Caco-2 (cell line): ENCODE results near the gene OTOS. TPM values are rescaled to one million over a fixed set of nuclear protein-coding genes. Genes with fewer than 3 reads are reported as not detected.

Source experiments
- BruUV-seq: library from RNA; stranded (reverse); fragments of 400-500 nt; replicated peaks from 2 replicates; lab custom pipeline; 2021; lab: Mats Ljungman, UMichigan
- CTCF ChIA-PET: fragments of 300-600 bp; sonication (Branson Sonifier 250); formaldehyde crosslinking; loops from one replicate; lab custom pipeline; 2022; ENCODE audit warnings: antibody characterized with exemption; lab: Charles Lee
- POLR2A ChIA-PET: fragments of 300-600 bp; sonication (Branson Sonifier 250); formaldehyde crosslinking; loops from one replicate; lab custom pipeline; 2022; ENCODE audit warnings: antibody characterized with exemption; lab: Charles Lee
- DNase-seq, 2 experiments: peaks; one replicate each; pipeline versions ENCODE4 v3.0.0 to v3.0.0-alpha.2; 2020 to 2022
- H3K27me3 ChIP-seq: replicated peaks from 2 replicates; pipeline ENCODE4 v1.6.0; 2011; ENCODE audit warnings: low read length; ENCODE audit not compliant: control insufficient read depth, insufficient read depth
- H3K36me3 ChIP-seq: 2 replicates; pipeline ENCODE4 v1.5.1; 2011; ENCODE audit warnings: low read length; ENCODE audit not compliant: control insufficient read depth, insufficient read depth
- H3K4me1 ChIP-seq: fragments of 250-450 bp; sonication (Bioruptor Pico); 2 replicates; pipeline ENCODE4 v1.5.1; 2020; ENCODE audit warnings: mild to moderate bottlenecking
- H3K4me3 ChIP-seq: 2 replicates; pipeline ENCODE4 v1.5.1; 2011; ENCODE audit warnings: low read depth, mild to moderate bottlenecking, control low read depth, low read length
- H3K9me3 ChIP-seq: fragments of 250-450 bp; sonication (Bioruptor Pico); 2 replicates; pipeline ENCODE4 v1.5.1; 2020; ENCODE audit warnings: mild to moderate bottlenecking, moderate library complexity
- H3K27ac Mint-ChIP-seq: one replicate; pipeline ENCODE4 v1.8.0; 2022; ENCODE audit warnings: mixed read lengths; ENCODE audit not compliant: unreplicated experiment
- H3K27me3 Mint-ChIP-seq: one replicate; pipeline ENCODE4 v1.8.0; 2022; ENCODE audit warnings: mixed read lengths; ENCODE audit not compliant: insufficient read depth, unreplicated experiment
- H3K36me3 Mint-ChIP-seq: one replicate; pipeline ENCODE4 v1.8.0; 2022; ENCODE audit warnings: mild to moderate bottlenecking, mixed read lengths; ENCODE audit not compliant: insufficient read depth, unreplicated experiment
- H3K4me1 Mint-ChIP-seq: one replicate; pipeline ENCODE4 v1.8.0; 2022; ENCODE audit warnings: low read depth, mixed read lengths; ENCODE audit not compliant: unreplicated experiment
- H3K4me3 Mint-ChIP-seq: one replicate; pipeline ENCODE4 v1.8.0; 2022; ENCODE audit warnings: mild to moderate bottlenecking, moderate library complexity, mixed read lengths; ENCODE audit not compliant: unreplicated experiment
- H3K9me3 Mint-ChIP-seq: one replicate; pipeline ENCODE4 v1.8.0; 2022; ENCODE audit warnings: mixed read lengths; ENCODE audit not compliant: unreplicated experiment
- intact Hi-C: fragments of 100-400 bp; cut with micrococcal nuclease; formaldehyde crosslinking; loops from one replicate; pipeline ENCODE4 v1.10.0; 2022; ENCODE audit not compliant: unreplicated experiment
- total RNA-seq: library from RNA; stranded (reverse); gene quantifications from 2 replicates; pipeline ENCODE4 v1.2.3, GENCODE V29; 2022
- TF ChIP-seq, protein P1 (sequence below), 2 experiments: fragments of 200-600 bp in 1 of 2; IDR thresholded peaks; 1 replicate in 1 of 2; 2 replicates in 1 of 2; pipeline versions ENCODE4 v1.5.1 to v1.8.0; 2011 to 2022; ENCODE audit warnings: antibody characterized with exemption in 1 of 2, control low read depth in 1 of 2, inconsistent platforms in 1 of 2, low read depth in 1 of 2, low read length in 1 of 2, mild to moderate bottlenecking in 1 of 2, moderate library complexity in 1 of 2; ENCODE audit not compliant: insufficient read depth in 1 of 2, severe bottlenecking in 1 of 2, unreplicated experiment in 1 of 2

Gene OTOS
- total RNA-seq, 1 experiment from 2014 or later: not detected

DNA sequence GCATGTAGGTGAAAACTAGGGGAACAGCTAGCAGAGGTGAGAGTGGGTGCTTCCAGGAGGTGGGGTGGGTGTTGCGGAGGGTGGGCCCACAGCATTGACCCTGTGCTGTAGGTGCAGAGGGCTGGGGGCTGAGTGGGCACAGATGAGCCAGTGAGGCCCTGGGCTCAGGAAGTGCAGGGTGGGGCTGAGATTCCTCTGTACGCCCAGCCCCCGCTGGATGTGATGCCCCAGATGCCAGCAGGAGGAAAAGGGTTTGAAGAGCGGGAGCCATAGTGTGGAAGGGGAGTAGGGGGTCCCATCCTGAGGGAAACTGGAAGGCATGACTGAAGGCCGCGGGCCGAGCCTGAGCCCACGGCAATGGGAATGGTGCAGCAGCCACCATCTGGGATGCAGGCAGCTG is 14.1 kb upstream of the OTOS start:
- Mint-ChIP-seq H3K9me3 (no peaks in the 10 kb centered on the region), H3K4me1 (no peaks in the 10 kb centered on the region), H3K27ac (no peak overlapping the region), H3K27me3 (no peaks in the 10 kb centered on the region), H3K36me3 (no peaks in the 10 kb centered on the region), H3K4me3 (no peak overlapping the region)
- ChIA-PET CTCF (no interaction called here), POLR2A (no interaction called here)
- no peak overlapping the region for H3K4me3 ChIP-seq
- intact Hi-C loops: loop anchor here (5.0 kb wide), 1 partner anchor 283 kb away; the partner anchor contains the start of gene GPC1
- H3K4me1 ChIP-seq: no peaks in the 10 kb centered on the region
- H3K36me3 ChIP-seq: no peaks in the 10 kb centered on the region
- DNase-seq: no peak
- TF ChIP-seq, protein P1, sequence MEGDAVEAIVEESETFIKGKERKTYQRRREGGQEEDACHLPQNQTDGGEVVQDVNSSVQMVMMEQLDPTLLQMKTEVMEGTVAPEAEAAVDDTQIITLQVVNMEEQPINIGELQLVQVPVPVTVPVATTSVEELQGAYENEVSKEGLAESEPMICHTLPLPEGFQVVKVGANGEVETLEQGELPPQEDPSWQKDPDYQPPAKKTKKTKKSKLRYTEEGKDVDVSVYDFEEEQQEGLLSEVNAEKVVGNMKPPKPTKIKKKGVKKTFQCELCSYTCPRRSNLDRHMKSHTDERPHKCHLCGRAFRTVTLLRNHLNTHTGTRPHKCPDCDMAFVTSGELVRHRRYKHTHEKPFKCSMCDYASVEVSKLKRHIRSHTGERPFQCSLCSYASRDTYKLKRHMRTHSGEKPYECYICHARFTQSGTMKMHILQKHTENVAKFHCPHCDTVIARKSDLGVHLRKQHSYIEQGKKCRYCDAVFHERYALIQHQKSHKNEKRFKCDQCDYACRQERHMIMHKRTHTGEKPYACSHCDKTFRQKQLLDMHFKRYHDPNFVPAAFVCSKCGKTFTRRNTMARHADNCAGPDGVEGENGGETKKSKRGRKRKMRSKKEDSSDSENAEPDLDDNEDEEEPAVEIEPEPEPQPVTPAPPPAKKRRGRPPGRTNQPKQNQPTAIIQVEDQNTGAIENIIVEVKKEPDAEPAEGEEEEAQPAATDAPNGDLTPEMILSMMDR (IDR thresholded peaks at IDR 0.05; ENCODE audit: insufficient read depth in 1 of 2, low read depth in 1 of 2, low read length in 1 of 2, severe bottlenecking in 1 of 2, unreplicated experiment in 1 of 2): no peak
- H3K27me3 ChIP-seq: no peaks in the 10 kb centered on the region
- H3K9me3 ChIP-seq: no peaks in the 10 kb centered on the region; the same call in 1 of the 2 replicates
- BruUV-seq: no TSS peak

DNA sequence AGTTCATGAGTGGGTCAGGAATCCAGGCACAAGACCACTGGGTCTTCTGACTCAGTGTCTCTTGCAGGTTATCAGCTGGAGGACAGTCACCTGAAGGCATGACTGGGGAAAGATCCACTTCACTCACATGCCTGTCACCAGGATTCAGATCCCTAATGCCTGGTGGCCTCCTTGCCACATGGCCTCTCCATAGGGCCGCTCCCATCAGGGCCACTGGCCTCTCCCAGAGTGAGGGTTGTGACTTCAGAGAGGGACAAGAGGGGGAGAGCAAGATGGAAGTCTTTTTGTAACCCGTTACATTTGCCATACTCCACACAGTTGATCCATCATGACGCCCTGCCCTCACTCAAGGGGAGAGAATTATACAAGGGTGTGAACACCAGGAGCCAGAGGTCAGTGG is 13.0 kb upstream of the OTOS start:
- CTCF ChIA-PET: no interaction called here
- POLR2A ChIA-PET: no interaction called here
- Mint-ChIP-seq H3K4me1 (no peaks in the 10 kb centered on the region), H3K36me3 (no peaks in the 10 kb centered on the region), H3K4me3 (no peak overlapping the region), H3K9me3 (no peaks in the 10 kb centered on the region), H3K27me3 (no peaks in the 10 kb centered on the region), H3K27ac (no peak overlapping the region)
- TF ChIP-seq, protein P1 (IDR thresholded peaks at IDR 0.05; ENCODE audit: insufficient read depth in 1 of 2, low read depth in 1 of 2, low read length in 1 of 2, severe bottlenecking in 1 of 2, unreplicated experiment in 1 of 2): no peak
- intact Hi-C loops: loop anchor here (5.0 kb wide), 1 partner anchor 284 kb away; the partner anchor contains the start of gene GPC1
- H3K27me3 ChIP-seq: no peaks in the 10 kb centered on the region
- no peak for DNase-seq
- no peaks in the 10 kb centered on the region for H3K36me3 ChIP-seq
- BruUV-seq: no TSS peak
- H3K9me3 ChIP-seq: no peaks in the 10 kb centered on the region; the same call in 1 of the 2 replicates
- no peak overlapping the region for H3K4me3 ChIP-seq
- H3K4me1 ChIP-seq: no peaks in the 10 kb centered on the region

DNA sequence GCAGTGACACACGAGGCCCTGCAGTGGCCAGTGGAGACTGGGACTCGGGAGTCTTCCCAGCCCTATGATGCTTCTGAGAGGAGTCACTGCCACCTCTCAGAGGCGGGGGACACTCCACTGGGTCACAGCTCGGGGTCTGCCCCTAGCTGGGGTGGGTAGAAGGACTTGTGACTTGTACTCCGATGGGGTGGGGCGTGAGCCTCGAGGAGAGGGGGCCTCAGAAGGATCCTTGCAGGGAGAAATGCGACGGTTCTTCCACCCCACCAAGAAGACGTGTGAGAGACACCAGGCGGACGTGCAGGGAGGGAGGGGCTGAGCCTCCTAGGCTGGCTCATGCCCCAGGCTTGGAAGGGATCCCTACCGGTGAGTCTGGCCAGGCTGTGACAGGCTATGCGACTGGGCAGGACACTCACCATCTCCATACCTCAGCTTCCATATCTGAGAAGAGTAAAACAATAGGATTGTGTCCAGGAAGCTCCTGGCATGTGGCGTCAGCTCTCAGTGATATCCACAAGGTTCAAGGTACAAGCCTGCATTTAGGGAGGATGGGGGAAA is 11.1 kb upstream of the OTOS start:
- Mint-ChIP-seq H3K4me1 (no peaks in the 10 kb centered on the region), H3K27me3 (peaks cover 3% of the 10 kb centered on the region), H3K4me3 (no peak overlapping the region), H3K9me3 (no peaks in the 10 kb centered on the region), H3K36me3 (no peaks in the 10 kb centered on the region), H3K27ac (no peak overlapping the region)
- H3K36me3 ChIP-seq: no peaks in the 10 kb centered on the region
- no peak overlapping the region for H3K4me3 ChIP-seq
- ChIA-PET POLR2A (no interaction called here), CTCF (interaction anchor here (0.6 to 1.2 kb wide), 4 partner anchors 12 to 91 kb away, joined by 3 to 6 read pairs (median 4); partner anchors contain the start of gene OTOS)
- intact Hi-C loops: loop anchor here (5.0 kb wide), 1 partner anchor 286 kb away; the partner anchor contains the start of gene GPC1
- no peak for DNase-seq
- BruUV-seq: no TSS peak
- H3K27me3 ChIP-seq: no peaks in the 10 kb centered on the region
- TF ChIP-seq, protein P1 (IDR thresholded peaks at IDR 0.05; ENCODE audit: insufficient read depth in 1 of 2, low read depth in 1 of 2, low read length in 1 of 2, severe bottlenecking in 1 of 2, unreplicated experiment in 1 of 2): no peak
- no peaks in the 10 kb centered on the region; the same call in 1 of the 2 replicates for H3K9me3 ChIP-seq
- no peaks in the 10 kb centered on the region for H3K4me1 ChIP-seq
